Heart right ventricle (tissue), 16 donors: ENCODE data around the gene TAGLN2. TPM values are rescaled to one million over a fixed set of nuclear protein-coding genes. Genes with fewer than 3 reads are reported as not detected.

Experiments used
- ATAC-seq, 8 donors: fragments of 200-7000 bp; cut with Tn5 transposase; one replicate each; pipeline ENCODE4 v1.9.1; 2020; ENCODE audit warnings: mild to moderate bottlenecking in 8 of 8, moderate library complexity in 8 of 8, moderate number of reproducible peaks in 1 of 8
- DNase-seq, 2 donors: peaks; one replicate each; pipeline ENCODE4 v3.0.0-alpha.2; 2020
- H3K27ac ChIP-seq, 10 donors: fragments of 200-600 bp; sonication (generic) in 2 of 10; one replicate each; pipeline versions ENCODE4 v1.5.0 to v1.8.0; 2020 to 2022; ENCODE audit warnings: mild to moderate bottlenecking in 3 of 10
- H3K27me3 ChIP-seq, 7 donors: fragments of 200-600 bp; one replicate each; pipeline ENCODE4 v1.8.0; 2021 to 2022; ENCODE audit warnings: mild to moderate bottlenecking in 2 of 7
- H3K36me3 ChIP-seq, 9 donors: fragments of 200-600 bp; sonication (generic) in 1 of 9; one replicate each; pipeline versions ENCODE4 v1.5.0 to v1.8.0; 2020 to 2022; ENCODE audit warnings: mild to moderate bottlenecking in 2 of 9
- H3K4me1 ChIP-seq, 9 donors: fragments of 200-600 bp; sonication (generic) in 1 of 9; one replicate each; pipeline versions ENCODE4 v1.5.0 to v1.8.0; 2020 to 2022; ENCODE audit warnings: mild to moderate bottlenecking in 4 of 9
- H3K4me3 ChIP-seq, 10 donors: fragments of 200-600 bp; sonication (generic) in 2 of 10; one replicate each; pipeline versions ENCODE4 v1.5.0 to v1.8.0; 2020 to 2022; ENCODE audit warnings: mild to moderate bottlenecking in 7 of 10, moderate library complexity in 2 of 10
- H3K9me3 ChIP-seq, 11 donors: fragments of 200-600 bp in 10 of 11; sonication (generic) in 2 of 11; one replicate each; pipeline versions ENCODE4 v1.5.0 to v1.8.0; 2013 to 2022; ENCODE audit warnings: mild to moderate bottlenecking in 2 of 11, control low read depth in 1 of 11, moderate library complexity in 1 of 11
- CTCF ChIP-seq, 9 donors: fragments of 200-600 bp; sonication (generic) in 2 of 9; IDR thresholded peaks; one replicate each; pipeline versions ENCODE4 v1.5.0 to v1.8.0; 2021 to 2022; ENCODE audit warnings: antibody characterized with exemption in 9 of 9, mild to moderate bottlenecking in 5 of 9, moderate library complexity in 1 of 9
- WGBS, 2 donors: extraction: QIAGEN DNeasy Blood & Tissue Kit; methylation state at CpG; one replicate each; pipeline ENCODE4 v1.1.7; 2013; ENCODE audit warnings: inconsistent platforms in 1 of 2; 5-methylcytosine and 5-hydroxymethylcytosine counted together
- intact Hi-C, 10 donors: fragments of 100-400 bp; cut with DNase I; formaldehyde crosslinking; loops; one replicate each; pipeline versions ENCODE4 v1.11.1 to v1.14.2; 2022
- polyA plus RNA-seq, 2 donors: library from polyadenylated mRNA; stranded (reverse); fragments of 200-250 nt; gene quantifications; one replicate each; pipeline ENCODE4 v1.2.3, GENCODE V29; 2013
- total RNA-seq, 10 donors: library from RNA; stranded (reverse); fragmentation: NEBNext Ultra II Directional in 3 of 10; extraction: Animal tissue kit (Norgen Biotek cat#: 25700) in 3 of 10; gene quantifications; one replicate each; pipeline versions ENCODE4 v1.2.1 to v1.2.4, GENCODE V29; 2021 to 2023
- donor health status: Arrhythmogenic right ventricular cardiomyopathy.
- donor health status: ischemic (EF 13 %, LVEDD 7.1; RV severe dilation, severe dysfunction).
- donor health status: healthy with polysubstance abuse.
- donor health status: DM: no; HTN: yes; CAD: no.
- donor health status: DM: no; HTN: no; CAD: no.
- donor health status: ischemic (EF 25% LVEDD 6.9; RV normal size, moderate dysfunction).
- donor health status: ischemic (EF 25% LVEDD 5.7; RV mildly dilated, moderate dysfunction).
- donor health status: healthy.
- donor health status: DM: yes; HTN: yes; CAD: no.
- donor health status: Ischemic cardiomyopathy.
- donor health status: ischemic (EF 35%, LVEDD 5.7; RV mildly dilated, moderate dysfunction).
- donor health status: nonischemic (EF 11% LVEDD 7.7; RV severe dilation, severe dysfunction).
- donor health status: DM: yes; HTN: yes; CAD: no.
- donor health status: PGD.
- donor health status: ischemic (EF 29% LVEDD 5.4; RV normal size, mild dysfunction).
- donor health status: nonischemic (EF 23%, LVEDD 6.1; RV moderate dilation, normal function).

Gene TAGLN2
- total and polyA plus RNA-seq, 12 donors: 65.9 to 283 (median 103) TPM

- no peak for DNase-seq
Observed at GRCh38 chr1:159959451-159959850, 34.1 kb upstream of the TAGLN2 start.

GRCh38 chr1:159958719-159959380 is 33.5 kb upstream of the TAGLN2 start:
- Histone ChIP-seq H3K4me1 (peaks cover 0 to 2% (median 0%) of the 10 kb centered on the region in 9 donors), H3K9me3 (no peaks in the 10 kb centered on the region), H3K36me3 (no peaks in the 10 kb centered on the region), H3K27me3 (peaks cover 0 to 15% (median 4%) of the 10 kb centered on the region in 7 donors), H3K27ac (no peak overlapping the region), H3K4me3 (no peak overlapping the region)
- DNase-seq (no peak), ATAC-seq (no peak)
- no peak for TF ChIP-seq CTCF (IDR thresholded peaks at IDR 0.05)
- intact Hi-C loops: no loop called here
- 66 to 80% methylated on average over 3 of the region's 3 CpGs for WGBS, 2 donors

More at GRCh38 chr1:159959451-159959850, 34.1 kb upstream of the TAGLN2 start:
- WGBS, 2 donors: 57 to 69% methylated on average over 4 of the region's 4 CpGs
- peak in 1 of 8 donors; percentile 25 for ATAC-seq
- TF ChIP-seq CTCF (IDR thresholded peaks at IDR 0.05): no peak
- Histone ChIP-seq H3K4me3 (no peak overlapping the region), H3K36me3 (no peaks in the 10 kb centered on the region), H3K27ac (no peak overlapping the region), H3K9me3 (no peaks in the 10 kb centered on the region), H3K4me1 (no peaks in the 10 kb centered on the region), H3K27me3 (peaks cover 0 to 15% (median 0%) of the 10 kb centered on the region in 7 donors)
- intact Hi-C loops: no loop called here

GRCh38 chr1:159957824-159958268 is 32.5 kb upstream of the TAGLN2 start:
- WGBS, 2 donors: 46 to 51% methylated on average over 9 of the region's 9 CpGs
- Histone ChIP-seq H3K27me3 (peaks cover 0 to 18% (median 12%) of the 10 kb centered on the region in 7 donors), H3K9me3 (no peaks in the 10 kb centered on the region), H3K4me3 (no peak overlapping the region), H3K4me1 (peaks cover 0 to 5% (median 0%) of the 10 kb centered on the region in 9 donors), H3K27ac (no peak overlapping the region), H3K36me3 (no peaks in the 10 kb centered on the region)
- intact Hi-C loops: no loop called here
- TF ChIP-seq CTCF (IDR thresholded peaks at IDR 0.05): no peak
- ATAC-seq: no peak
- DNase-seq: no peak

- no peak for TF ChIP-seq CTCF (IDR thresholded peaks at IDR 0.05)
- no peak overlapping the region for H3K4me3 ChIP-seq
- intact Hi-C loops: no loop called here
- 83 to 84% methylated on average over 3 of the region's 3 CpGs for WGBS, 2 donors
- ATAC-seq (no peak), DNase-seq (no peak)
- H3K27me3 ChIP-seq: peaks cover 0 to 33% (median 20%) of the 10 kb centered on the region in 7 donors
- H3K36me3 ChIP-seq: no peaks in the 10 kb centered on the region
- no peaks in the 10 kb centered on the region for H3K9me3 ChIP-seq
- no peak overlapping the region for H3K27ac ChIP-seq
- peaks cover 0 to 5% (median 0%) of the 10 kb centered on the region in 9 donors for H3K4me1 ChIP-seq
Observed at GRCh38 chr1:159955456-159955855, 30.1 kb upstream of the TAGLN2 start.
